Measurements from ENCODE around the gene KIAA1191. TPM values are rescaled to one million over a fixed set of nuclear protein-coding genes. Genes with fewer than 3 reads are reported as not detected.
A peak's percentile ranks its signal among the peaks of the same experiment; 100 is the strongest.
"Not testable (repeated sequence)": the region's sequence is repeated elsewhere in the genome, so short reads cannot be mapped to it uniquely, and the experiment has no call there.

KIAA1191 gene
- 69.5 TPM for polyA plus RNA-seq (2013, experiment 1 of 2)
- 83.1 TPM for polyA plus RNA-seq (2013, experiment 2 of 2)

- H3K36me3 ChIP-seq (ENCODE audit: insufficient read depth, low read length): peaks cover 27% of the 10 kb centered on the region
- under 1% methylated on average over 56 of the region's 56 CpGs for WGBS
- peak within 1 kb of the TSS; percentile 89 for H3K9ac ChIP-seq (ENCODE audit: low read depth, low read length)
- no peaks in the 10 kb centered on the region for H3K9me3 ChIP-seq (ENCODE audit: insufficient read depth, low read depth, low read length)
- H3K4me1 ChIP-seq (ENCODE audit: insufficient read depth, low read length): no peaks in the 10 kb centered on the region; the same call in 1 of the 2 replicates
- peak within 1 kb of the TSS; percentile 85 for H3K4me3 ChIP-seq (ENCODE audit: low read length)
- peaks cover 50% of the 10 kb centered on the region for H3K27me3 ChIP-seq (ENCODE audit: insufficient read depth, low read length)
- peak within 1 kb of the TSS; percentile 87 for H3K27ac ChIP-seq (ENCODE audit: low read depth, low read length)
Measured at GRCh38 chr5:176361437-176362232, at the start of gene KIAA1191. TSS of gene KIAA1191 (minus strand) at chr5:176361764. CDS start at chr5:176359508, 2,256 bp downstream.

GRCh38 chr5:176410486-176411180 is 49.1 kb upstream of the KIAA1191 start:
- Histone ChIP-seq H3K4me1 (ENCODE audit: insufficient read depth, low read length) (no peaks in the 10 kb centered on the region), H3K27me3 (ENCODE audit: insufficient read depth, low read length) (no peaks in the 10 kb centered on the region), H3K9ac (ENCODE audit: low read depth, low read length) (no peak overlapping the region), H3K27ac (ENCODE audit: low read depth, low read length) (no peak overlapping the region), H3K9me3 (ENCODE audit: insufficient read depth, low read depth, low read length) (no peaks in the 10 kb centered on the region), H3K36me3 (ENCODE audit: insufficient read depth, low read length) (no peaks in the 10 kb centered on the region), H3K4me3 (ENCODE audit: low read length) (no peak overlapping the region)
- WGBS: 92% methylated on average over 5 of the region's 5 CpGs

GRCh38 chr5:176409765-176410164 is 48.2 kb upstream of the KIAA1191 start:
- 94% methylated on average over 4 of the region's 4 CpGs for WGBS
- Histone ChIP-seq H3K9me3 (ENCODE audit: insufficient read depth, low read depth, low read length) (no peaks in the 10 kb centered on the region), H3K27me3 (ENCODE audit: insufficient read depth, low read length) (no peaks in the 10 kb centered on the region), H3K36me3 (ENCODE audit: insufficient read depth, low read length) (no peaks in the 10 kb centered on the region), H3K9ac (ENCODE audit: low read depth, low read length) (no peak overlapping the region), H3K27ac (ENCODE audit: low read depth, low read length) (no peak overlapping the region), H3K4me1 (ENCODE audit: insufficient read depth, low read length) (no peaks in the 10 kb centered on the region), H3K4me3 (ENCODE audit: low read length) (no peak overlapping the region)

- Histone ChIP-seq H3K27ac (ENCODE audit: low read depth, low read length) (no peak overlapping the region), H3K27me3 (ENCODE audit: insufficient read depth, low read length) (no peaks in the 10 kb centered on the region), H3K9ac (ENCODE audit: low read depth, low read length) (no peak overlapping the region), H3K4me1 (ENCODE audit: insufficient read depth, low read length) (no peaks in the 10 kb centered on the region), H3K4me3 (ENCODE audit: low read length) (no peak overlapping the region), H3K36me3 (ENCODE audit: insufficient read depth, low read length) (no peaks in the 10 kb centered on the region), H3K9me3 (ENCODE audit: insufficient read depth, low read depth, low read length) (no peaks in the 10 kb centered on the region)
- 95% methylated on average over 5 of the region's 5 CpGs for WGBS
Measured at GRCh38 chr5:176408590-176408989, 47.0 kb upstream of the KIAA1191 start.

- H3K4me1 ChIP-seq (ENCODE audit: insufficient read depth, low read length); H3K27ac ChIP-seq (ENCODE audit: low read depth, low read length); H3K4me3 ChIP-seq (ENCODE audit: low read length); H3K27me3 ChIP-seq (ENCODE audit: insufficient read depth, low read length); H3K36me3 ChIP-seq (ENCODE audit: insufficient read depth, low read length); H3K9me3 ChIP-seq (ENCODE audit: insufficient read depth, low read depth, low read length); H3K9ac ChIP-seq (ENCODE audit: low read depth, low read length): not testable (repeated sequence)
- WGBS: 97% methylated on average over 8 of the region's 10 CpGs
Measured at GRCh38 chr5:176408252-176408573, 46.6 kb upstream of the KIAA1191 start.

GRCh38 chr5:176407456-176408251 is 46.1 kb upstream of the KIAA1191 start:
- Histone ChIP-seq H3K4me3 (ENCODE audit: low read length) (no peak overlapping the region), H3K9ac (ENCODE audit: low read depth, low read length) (no peak overlapping the region), H3K4me1 (ENCODE audit: insufficient read depth, low read length) (no peaks in the 10 kb centered on the region), H3K9me3 (ENCODE audit: insufficient read depth, low read depth, low read length) (no peaks in the 10 kb centered on the region), H3K36me3 (ENCODE audit: insufficient read depth, low read length) (no peaks in the 10 kb centered on the region), H3K27ac (ENCODE audit: low read depth, low read length) (no peak overlapping the region), H3K27me3 (ENCODE audit: insufficient read depth, low read length) (no peaks in the 10 kb centered on the region)
- 92% methylated on average over 5 of the region's 6 CpGs for WGBS

GRCh38 chr5:176406436-176407052 is 45.0 kb upstream of the KIAA1191 start:
- no peak overlapping the region for H3K27ac ChIP-seq (ENCODE audit: low read depth, low read length)
- no peaks in the 10 kb centered on the region for H3K4me1 ChIP-seq (ENCODE audit: insufficient read depth, low read length)
- H3K9ac ChIP-seq (ENCODE audit: low read depth, low read length): no peak overlapping the region
- WGBS: 87% methylated on average over 9 of the region's 9 CpGs
- H3K4me3 ChIP-seq (ENCODE audit: low read length): no peak overlapping the region
- no peaks in the 10 kb centered on the region for H3K27me3 ChIP-seq (ENCODE audit: insufficient read depth, low read length)
- no peaks in the 10 kb centered on the region for H3K36me3 ChIP-seq (ENCODE audit: insufficient read depth, low read length)
- H3K9me3 ChIP-seq (ENCODE audit: insufficient read depth, low read depth, low read length): no peaks in the 10 kb centered on the region

- Histone ChIP-seq H3K9ac (ENCODE audit: low read depth, low read length) (no peak overlapping the region), H3K4me1 (ENCODE audit: insufficient read depth, low read length) (no peaks in the 10 kb centered on the region), H3K9me3 (ENCODE audit: insufficient read depth, low read depth, low read length) (no peaks in the 10 kb centered on the region), H3K36me3 (ENCODE audit: insufficient read depth, low read length) (no peaks in the 10 kb centered on the region), H3K4me3 (ENCODE audit: low read length) (no peak overlapping the region), H3K27ac (ENCODE audit: low read depth, low read length) (no peak overlapping the region), H3K27me3 (ENCODE audit: insufficient read depth, low read length) (no peaks in the 10 kb centered on the region)
- WGBS: 81% methylated on average over 20 of the region's 20 CpGs
Measured at GRCh38 chr5:176405656-176406435, 44.3 kb upstream of the KIAA1191 start.

GRCh38 chr5:176401281-176402205 is 40.0 kb upstream of the KIAA1191 start:
- no peak overlapping the region for H3K27ac ChIP-seq (ENCODE audit: low read depth, low read length)
- no peaks in the 10 kb centered on the region for H3K9me3 ChIP-seq (ENCODE audit: insufficient read depth, low read depth, low read length)
- no peak overlapping the region for H3K4me3 ChIP-seq (ENCODE audit: low read length)
- 92% methylated on average over 22 of the region's 22 CpGs for WGBS
- no peaks in the 10 kb centered on the region for H3K36me3 ChIP-seq (ENCODE audit: insufficient read depth, low read length)
- H3K4me1 ChIP-seq (ENCODE audit: insufficient read depth, low read length): no peaks in the 10 kb centered on the region
- H3K9ac ChIP-seq (ENCODE audit: low read depth, low read length): no peak overlapping the region
- no peaks in the 10 kb centered on the region for H3K27me3 ChIP-seq (ENCODE audit: insufficient read depth, low read length)

Measured in HUES64 (cell line).